Tibial nerve (tissue), 4 donors: ENCODE results near the gene EYA2.

Source experiments
- CTCF ChIP-seq, 5 experiments: fragments of 200-600 bp in 3 of 5; fragments of 450-650 bp in 2 of 5; sonication (generic) in 3 of 5; IDR thresholded peaks; one replicate each; pipeline ENCODE4 v1.5.1; 2016 to 2019; ENCODE audit warnings: antibody characterized with exemption in 5 of 5, mild to moderate bottlenecking in 3 of 5, moderate library complexity in 2 of 5
- EP300 ChIP-seq, 2 donors: sonication (generic); formaldehyde crosslinking; IDR thresholded peaks; one replicate each; pipeline ENCODE4 v1.6.1; 2017; ENCODE audit warnings: antibody characterized with exemption in 2 of 2, mild to moderate bottlenecking in 1 of 2
- POLR2A ChIP-seq, 2 donors: fragments of 450-650 bp; IDR thresholded peaks; one replicate each; pipeline ENCODE4 v1.6.1; 2017; ENCODE audit warnings: antibody characterized with exemption in 2 of 2, mild to moderate bottlenecking in 2 of 2, moderate library complexity in 2 of 2

GRCh38 chr20:47004179-47004578, 109.5 kb downstream of the EYA2 start:
- TF ChIP-seq CTCF (IDR thresholded peaks at IDR 0.05) (no peak), POLR2A (IDR thresholded peaks at IDR 0.05) (no peak), EP300 (IDR thresholded peaks at IDR 0.05) (no peak)
